Astrocyte of the cerebellum (primary cell): ENCODE measurements around the gene RNF6.

ENCODE experiments used
- DNase-seq: peaks from one replicate; pipeline ENCODE4 v3.0.0-alpha.2; 2011; ENCODE audit warnings: low read depth
- H3K4me3 ChIP-seq: 2 replicates; pipeline ENCODE4 v1.5.1; 2011; ENCODE audit warnings: mild to moderate bottlenecking, low read depth, low read length, moderate library complexity
- CTCF ChIP-seq: IDR thresholded peaks from 2 replicates; pipeline ENCODE4 v1.5.1; 2012; ENCODE audit warnings: low read length, low read depth, moderate library complexity, mild to moderate bottlenecking; ENCODE audit errors: missing control alignments
- in situ Hi-C: cut with HindIII; loops from 2 replicates; pipeline ENCODE4 v1.10.0; 2017; ENCODE audit warnings: low sequenced_read_pairs

Gene RNF6

GRCh38 chr13:26219726-26220125 lies 2.4 kb downstream of the RNF6 start:
- in situ Hi-C loops, result loop anchor here (5.0 kb wide), 1 partner anchor 88 kb away; no protein-coding TSS in a partner anchor
- DNase-seq, result no peak
- H3K4me3 ChIP-seq, result no peak overlapping the region
- TF ChIP-seq CTCF, result no peak

DNA sequence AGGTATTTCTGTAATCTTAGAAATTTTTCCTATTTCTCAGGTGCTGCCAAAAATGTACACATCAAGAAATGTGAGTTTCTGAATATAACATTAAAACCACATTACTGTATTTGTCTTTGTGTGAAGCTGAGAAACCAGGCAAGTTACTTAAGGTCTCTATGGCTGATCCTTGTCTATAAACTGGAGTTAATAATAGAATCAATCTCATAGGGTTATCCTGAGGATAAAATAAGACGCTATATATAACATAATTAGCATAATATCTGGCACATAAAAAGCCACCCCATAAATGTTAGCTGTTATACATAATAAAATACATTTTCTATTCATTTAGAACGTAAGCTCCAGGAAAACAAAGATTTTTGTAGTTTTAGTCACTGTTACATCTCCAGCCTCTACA lies 6.1 kb downstream of the RNF6 start:
- DNase-seq, result no peak
- in situ Hi-C loops, result loop anchor here (5.0 kb wide), 1 partner anchor 91 kb away; no protein-coding TSS in a partner anchor
- H3K4me3 ChIP-seq, result no peak overlapping the region
- no peak for TF ChIP-seq CTCF

DNA sequence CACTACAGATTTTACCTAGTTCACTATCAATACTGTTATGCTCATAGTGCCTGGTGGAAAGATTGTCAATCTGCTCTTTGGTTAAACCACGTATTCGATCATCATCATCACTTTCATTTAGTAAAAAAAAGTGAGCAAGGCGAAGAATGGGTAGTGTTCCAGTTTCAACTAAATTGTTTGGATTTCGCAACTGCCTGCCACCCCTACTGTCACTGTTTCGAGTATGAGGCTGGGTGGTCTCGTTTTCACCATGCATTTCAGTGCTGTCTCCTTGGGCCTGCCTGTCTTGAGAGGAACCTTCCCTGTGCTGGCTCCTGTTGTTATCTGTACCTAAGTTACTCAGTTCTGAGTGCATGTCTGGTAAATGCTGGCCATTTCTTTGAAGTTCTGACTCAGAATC lies 8.1 kb downstream of the RNF6 start:
- H3K4me3 ChIP-seq, result no peak overlapping the region
- in situ Hi-C loops, result no loop called here
- DNase-seq, result no peak
- no peak for TF ChIP-seq CTCF

DNA sequence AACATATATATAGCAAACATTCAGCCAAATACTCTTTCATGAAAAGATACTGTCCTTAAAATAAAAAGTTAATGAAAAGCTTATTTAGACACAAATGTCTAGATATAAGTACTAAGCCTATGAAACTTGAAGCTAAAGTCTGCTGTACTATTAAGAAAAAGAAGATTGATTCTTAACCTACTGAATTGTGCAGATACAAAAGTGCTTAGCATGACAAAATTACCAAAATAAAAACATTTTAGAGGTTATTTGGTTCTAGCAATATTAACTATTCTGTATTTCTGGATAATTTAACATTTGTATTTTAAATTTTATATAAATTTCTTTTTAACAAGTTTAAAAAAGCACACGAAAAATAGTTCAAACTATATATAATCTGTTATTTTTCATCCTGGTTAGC lies 8.8 kb downstream of the RNF6 start:
- H3K4me3 ChIP-seq, result no peak overlapping the region
- in situ Hi-C loops, result no loop called here
- DNase-seq, result no peak
- no peak for TF ChIP-seq CTCF

- no peak for TF ChIP-seq CTCF
- no peak overlapping the region for H3K4me3 ChIP-seq
- in situ Hi-C loops, result no loop called here
- DNase-seq, result no peak
Observed at GRCh38 chr13:26208287-26208686, 13.8 kb downstream of the RNF6 start.

- no peak for DNase-seq
- in situ Hi-C loops, result no loop called here
Observed at GRCh38 chr13:26202365-26202972, 19.6 kb downstream of the RNF6 start.

More at GRCh38 chr13:26202365-26202972, 19.6 kb downstream of the RNF6 start:
- no peak for TF ChIP-seq CTCF
- no peak overlapping the region for H3K4me3 ChIP-seq
